Keratinocyte (primary cell): ENCODE measurements around the gene TET1. TPM values are rescaled to one million over a fixed set of nuclear protein-coding genes. Genes with fewer than 3 reads are reported as not detected.

Experiments used
- DNase-seq: peaks from one replicate; pipeline ENCODE4 v3.0.0-alpha.2; 2011; ENCODE audit warnings: low read depth, missing footprints, low spot score
- FAIRE-seq: peaks from 2 replicates; lab custom pipeline; 2011; peaks lifted over from hg19 to GRCh38; lab: Jason Lieb, UNC
- H2AFZ ChIP-seq: 2 replicates; pipeline ENCODE4 v1.6.0; 2012; ENCODE audit warnings: low read length, control low read depth, inconsistent platforms; ENCODE audit not compliant: control insufficient read depth
- H3K27ac ChIP-seq: 2 replicates; pipeline ENCODE4 v1.5.1; 2011; ENCODE audit warnings: low read length; ENCODE audit not compliant: control insufficient read depth, insufficient read depth
- H3K27me3 ChIP-seq: 3 replicates; pipeline ENCODE4 v1.6.0; 2011; ENCODE audit warnings: low read length; ENCODE audit not compliant: control insufficient read depth, insufficient read depth; ENCODE audit errors: extremely low read depth
- H3K36me3 ChIP-seq, 2 experiments: 2 replicates in 1 of 2; 3 replicates in 1 of 2; pipeline ENCODE4 v1.5.1; 2011; ENCODE audit warnings: low read length in 2 of 2, mild to moderate bottlenecking in 1 of 2; ENCODE audit not compliant: control insufficient read depth in 2 of 2, insufficient read depth in 2 of 2; ENCODE audit errors: extremely low read depth in 1 of 2
- H3K4me1 ChIP-seq: 3 replicates; pipeline ENCODE4 v1.5.1; 2011; ENCODE audit warnings: low read length; ENCODE audit not compliant: control insufficient read depth, insufficient read depth; ENCODE audit errors: extremely low read depth
- H3K4me2 ChIP-seq: 3 replicates; pipeline ENCODE4 v1.6.0; 2011; ENCODE audit warnings: low read depth, low read length; ENCODE audit not compliant: control insufficient read depth, insufficient read depth; ENCODE audit errors: extremely low read depth
- H3K4me3 ChIP-seq, 3 experiments: fragments of 200-600 bp in 1 of 3; sonication (generic) in 1 of 3; 2 replicates in 2 of 3; 3 replicates in 1 of 3; pipeline ENCODE4 v1.5.1; 2011 to 2016; ENCODE audit warnings: low read length in 3 of 3, mild to moderate bottlenecking in 3 of 3, control low read depth in 2 of 3, inconsistent platforms in 1 of 3, low read depth in 1 of 3, mixed read lengths in 1 of 3, mixed run types in 1 of 3, moderate library complexity in 1 of 3; ENCODE audit not compliant: control insufficient read depth in 2 of 3, insufficient read depth in 2 of 3; ENCODE audit errors: extremely low read depth in 1 of 3
- H3K79me2 ChIP-seq: 2 replicates; pipeline ENCODE4 v1.6.0; 2012; ENCODE audit warnings: low read length; ENCODE audit not compliant: control insufficient read depth, insufficient read depth
- H3K9ac ChIP-seq: 3 replicates; pipeline ENCODE4 v1.6.0; 2011; ENCODE audit warnings: low read length; ENCODE audit not compliant: control insufficient read depth, insufficient read depth; ENCODE audit errors: extremely low read depth
- H3K9me1 ChIP-seq: 3 replicates; pipeline ENCODE4 v1.6.0; 2011; ENCODE audit warnings: low read length; ENCODE audit not compliant: control insufficient read depth, insufficient read depth; ENCODE audit errors: extremely low read depth
- H3K9me3 ChIP-seq: 2 replicates; pipeline ENCODE4 v1.5.1; 2012; ENCODE audit warnings: low read depth, low read length; ENCODE audit not compliant: control insufficient read depth
- H4K20me1 ChIP-seq: 3 replicates; pipeline ENCODE4 v1.6.0; 2011; ENCODE audit warnings: low read length; ENCODE audit not compliant: control insufficient read depth, insufficient read depth; ENCODE audit errors: extremely low read depth
- CTCF ChIP-seq, 3 experiments: IDR thresholded peaks in 1 of 3; conservative IDR thresholded peaks in 1 of 3; optimal IDR thresholded peaks in 1 of 3; 2 replicates in 2 of 3; 3 replicates in 1 of 3; pipeline versions ENCODE3 to v1.5.1; 2011; ENCODE audit warnings: low read length in 3 of 3, mild to moderate bottlenecking in 3 of 3, moderate library complexity in 2 of 3, control low read depth in 1 of 3, inconsistent platforms in 1 of 3; ENCODE audit not compliant: insufficient read depth in 2 of 3; ENCODE audit errors: extremely low read depth in 1 of 3
- EZH2 ChIP-seq: IDR thresholded peaks from one replicate; pipeline ENCODE4 v1.6.1; 2012; ENCODE audit warnings: inconsistent platforms, mild to moderate bottlenecking, low read length, moderate library complexity
- dilution Hi-C: fragments of 300-500 bp; cut with MboI; formaldehyde crosslinking; loops from one replicate; pipeline ENCODE4 v1.7.0; 2020; ENCODE audit warnings: low sequenced_read_pairs; ENCODE audit not compliant: extremely low pct_ligation_motif_present
- polyA plus RNA-seq, 5 experiments: library from polyadenylated mRNA; depleted of rRNA in 3 of 5; stranded (reverse) in 3 of 5; stranded (forward) in 1 of 5; unstranded in 1 of 5; fragments of >200 nt; gene quantifications; 1 replicate in 1 of 5; 2 replicates in 3 of 5; 3 replicates in 1 of 5; pipeline versions ENCODE4 v1.2.1 to v1.2.3, GENCODE V29; 2011 to 2012; ENCODE audit warnings: missing spikeins in 2 of 5, low read depth in 1 of 5, low replicate concordance in 1 of 5

TET1 gene
- polyA plus RNA-seq, 1 donor (not counting 4 experiments of a cell fraction or from before 2014, with no cell fraction given) = 0.08 TPM

- Histone ChIP-seq H3K9ac (no peak overlapping the region), H3K9me1 (no peaks in the 10 kb centered on the region), H3K4me2 (no peak overlapping the region), H3K27ac (no peak overlapping the region), H3K4me1 (no peaks in the 10 kb centered on the region), H3K9me3 (no peaks in the 10 kb centered on the region), H3K36me3 (no peaks in the 10 kb centered on the region), H2AFZ (no peak overlapping the region), H3K4me3 (no peak overlapping the region), H3K79me2 (no peaks in the 10 kb centered on the region), H4K20me1 (no peaks in the 10 kb centered on the region), H3K27me3 (no peaks in the 10 kb centered on the region)
- DNase-seq (no peak), FAIRE-seq (no peak)
- dilution Hi-C loops = no loop called here
- no peak for TF ChIP-seq CTCF (optimal IDR thresholded peaks at IDR 0.05 in 1 of 3, IDR thresholded peaks at IDR 0.05 in 1 of 3, conservative IDR thresholded peaks at IDR 0.05 in 1 of 3; ENCODE audit: extremely low read depth in 1 of 3, insufficient read depth in 2 of 3, low read length in 3 of 3)
- no peak for TF ChIP-seq EZH2
These were observed 13.9 kb downstream of the TET1 start for GRCh38 chr10:68574051-68574450.

- H3K4me3 ChIP-seq = no peak overlapping the region
- TF ChIP-seq CTCF (optimal IDR thresholded peaks at IDR 0.05 in 1 of 3, IDR thresholded peaks at IDR 0.05 in 1 of 3, conservative IDR thresholded peaks at IDR 0.05 in 1 of 3; ENCODE audit: extremely low read depth in 1 of 3, insufficient read depth in 2 of 3, low read length in 3 of 3) (no peak), EZH2 (no peak)
- no peak overlapping the region for H3K4me2 ChIP-seq
- H3K9me3 ChIP-seq = no peaks in the 10 kb centered on the region
- no peaks in the 10 kb centered on the region for H3K4me1 ChIP-seq
- H4K20me1 ChIP-seq = no peaks in the 10 kb centered on the region
- no peak for DNase-seq
- no peak for FAIRE-seq
- H2AFZ ChIP-seq = no peak overlapping the region
- no peak overlapping the region for H3K27ac ChIP-seq
- H3K9me1 ChIP-seq = no peaks in the 10 kb centered on the region
- H3K79me2 ChIP-seq = no peaks in the 10 kb centered on the region
- dilution Hi-C loops = no loop called here
- no peaks in the 10 kb centered on the region for H3K27me3 ChIP-seq
- no peak overlapping the region for H3K9ac ChIP-seq
- no peaks in the 10 kb centered on the region for H3K36me3 ChIP-seq
These were observed 16.0 kb downstream of the TET1 start for GRCh38 chr10:68576118-68576517.
